GM12872 (cell line): ENCODE data around the gene PEX11A.

Experiments
- CTCF ChIP-seq: IDR thresholded peaks from 3 replicates; pipeline ENCODE4 v1.5.1; 2011; ENCODE audit warnings: low read depth, mild to moderate bottlenecking, low read length, moderate library complexity; ENCODE audit not compliant: insufficient read depth

The PEX11A gene

DNA sequence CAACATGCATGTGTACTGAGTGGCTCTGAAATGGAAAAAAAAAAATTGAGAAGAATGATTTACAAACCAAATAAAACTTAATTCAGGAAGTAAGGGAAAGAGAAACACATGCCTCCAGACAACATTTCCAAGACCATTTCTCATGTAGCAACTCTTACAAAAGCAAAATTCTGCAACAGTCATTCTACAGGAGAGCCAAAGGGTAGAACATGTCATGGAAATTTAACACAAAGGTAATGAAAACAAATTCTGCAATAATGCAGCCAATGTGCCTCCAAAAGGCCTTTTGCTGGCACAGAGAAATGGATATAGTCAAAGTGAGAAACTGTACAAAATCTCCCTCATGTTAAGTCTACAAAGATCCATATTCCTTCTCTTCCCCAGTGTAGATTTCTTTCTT is 4.0 kb downstream of the PEX11A start:
- no peak for TF ChIP-seq CTCF

DNA sequence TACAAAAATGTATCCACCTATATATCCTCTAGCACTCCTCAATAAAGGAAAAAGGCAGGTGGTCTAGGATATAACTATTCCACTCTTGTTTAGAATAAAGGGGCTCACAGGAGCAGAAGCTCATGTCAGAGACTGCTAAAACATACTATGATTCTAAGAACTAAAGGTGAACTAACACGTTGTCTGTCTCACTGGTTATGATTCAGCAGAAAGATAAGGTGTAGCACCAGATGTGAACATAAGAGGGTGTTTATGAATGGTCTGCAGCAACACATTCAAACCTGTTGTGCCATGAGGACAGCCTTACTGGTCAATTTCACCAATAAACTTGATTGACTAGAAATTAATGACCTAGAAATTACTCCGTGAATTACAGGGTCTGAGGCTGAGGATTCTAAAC is 4.6 kb downstream of the PEX11A start:
- TF ChIP-seq CTCF, result no peak

GRCh38 chr15:89681146-89681545 is 9.4 kb downstream of the PEX11A start:
- no peak for TF ChIP-seq CTCF

DNA sequence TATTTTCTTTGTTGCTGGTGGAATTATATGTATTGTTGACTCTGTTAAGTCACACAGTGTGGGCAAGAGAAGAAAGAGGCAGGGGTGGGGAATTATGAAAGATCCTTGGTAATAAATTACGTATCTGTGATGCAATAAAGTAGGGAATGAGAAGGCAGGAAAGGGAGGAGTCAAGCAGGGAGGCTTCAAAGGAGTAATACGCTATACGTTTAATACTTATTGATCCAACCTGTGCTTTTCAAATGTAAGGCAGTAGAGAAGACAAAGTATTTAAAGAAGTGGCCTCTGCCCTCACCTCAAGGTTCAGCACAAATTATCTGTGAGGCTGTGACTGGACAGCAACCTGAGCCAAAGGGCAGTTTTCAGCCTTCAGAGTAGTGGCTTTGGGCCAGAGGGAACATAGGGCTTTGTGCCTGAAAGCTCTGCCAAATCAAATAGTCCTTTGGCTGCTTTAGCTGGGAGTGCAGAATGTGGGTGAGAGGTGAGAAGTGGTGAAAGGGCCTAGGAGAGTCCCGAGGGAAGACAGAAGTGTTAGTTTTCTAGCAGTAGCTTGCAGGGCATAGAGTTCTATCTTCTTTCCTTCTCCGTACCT is 10.2 kb downstream of the PEX11A start:
- TF ChIP-seq CTCF, result no peak

GRCh38 chr15:89679212-89679611 is 11.3 kb downstream of the PEX11A start, which contains the start of gene PLIN1:
Gene PLIN1, minus strand, starts transcription at chr15:89679367. Its CDS starts 1,878 bp downstream, at chr15:89677489.
- TF ChIP-seq CTCF, result no peak

GRCh38 chr15:89677381-89677780 is 13.2 kb downstream of the PEX11A start:
- no peak for TF ChIP-seq CTCF

DNA sequence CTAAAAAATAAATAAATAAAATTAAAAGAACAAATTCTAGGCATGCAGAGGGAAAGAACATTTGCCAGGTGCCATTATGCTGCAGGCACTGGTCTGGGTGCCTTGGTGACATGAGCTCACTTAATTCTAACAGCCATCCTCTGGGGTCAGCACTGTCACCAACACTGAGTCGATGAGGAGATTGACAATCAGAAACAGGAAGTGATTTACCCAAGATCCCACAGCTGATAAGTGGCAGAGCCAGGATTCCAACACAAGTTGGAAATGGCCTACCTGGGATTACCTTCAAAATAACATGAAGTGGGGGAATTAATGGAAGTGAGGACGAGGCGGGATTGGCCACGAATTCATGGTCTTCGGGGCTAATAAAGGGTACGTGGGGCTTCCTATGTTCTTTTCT is 14.9 kb downstream of the PEX11A start:
- TF ChIP-seq CTCF, result no peak

DNA sequence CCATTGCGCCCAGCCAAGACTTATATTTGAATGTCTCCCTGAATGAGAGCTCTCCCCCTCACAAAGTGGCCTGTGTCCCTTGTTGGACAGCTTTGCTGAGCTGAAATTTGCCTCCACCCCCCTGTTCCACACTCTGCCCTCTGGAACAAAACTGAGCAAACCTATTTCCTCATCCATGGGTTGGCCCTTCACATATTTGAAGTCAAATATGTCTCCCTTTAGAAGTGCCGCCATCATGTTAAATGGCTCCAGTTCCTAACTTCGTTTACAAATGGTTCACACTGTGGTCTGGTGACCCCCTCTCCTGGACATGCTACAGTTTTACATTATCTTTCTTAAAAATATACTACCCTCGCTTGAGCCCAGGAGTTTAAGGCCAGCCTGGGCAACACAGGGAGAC is 16.0 kb downstream of the PEX11A start:
- TF ChIP-seq CTCF, result no peak
